PC-9 (cell line): ENCODE data around the gene SAMD14. TPM values are rescaled to one million over a fixed set of nuclear protein-coding genes. Genes with fewer than 3 reads are reported as not detected.

Experiments
- BruUV-seq: library from RNA; stranded (reverse); fragments of 400-500 nt; replicated peaks from 2 replicates; lab custom pipeline; 2021; lab: Mats Ljungman, UMichigan
- CTCF ChIA-PET: fragments of 300-600 bp; sonication (Branson Sonifier 250); formaldehyde crosslinking; loops from one replicate; lab custom pipeline; 2022; ENCODE audit warnings: antibody characterized with exemption; lab: Charles Lee
- POLR2A ChIA-PET: fragments of 300-600 bp; sonication (Branson Sonifier 250); formaldehyde crosslinking; loops from one replicate; lab custom pipeline; 2022; ENCODE audit warnings: antibody characterized with exemption; ENCODE audit not compliant: unreplicated experiment; lab: Charles Lee
- DNase-seq, 2 experiments: peaks; one replicate each; pipeline versions ENCODE4 v3.0.0 to v3.0.0-alpha.2; 2015 to 2022; ENCODE audit warnings: mixed read lengths in 1 of 2
- H2AFZ ChIP-seq: fragments of 200-600 bp; sonication (generic); 2 replicates; pipeline ENCODE4 v1.8.1; 2017; ENCODE audit warnings: antibody characterized with exemption
- H3F3A ChIP-seq: fragments of 200-600 bp; sonication (generic); 2 replicates; pipeline ENCODE4 v1.8.1; 2017; ENCODE audit warnings: antibody characterized with exemption, mild to moderate bottlenecking, low read depth; ENCODE audit not compliant: insufficient read depth
- H3K27ac ChIP-seq: fragments of 200-600 bp; sonication (generic); 2 replicates; pipeline ENCODE4 v1.6.1; 2016; ENCODE audit warnings: mixed run types
- H3K27me3 ChIP-seq: fragments of 200-600 bp; sonication (generic); 2 replicates; pipeline ENCODE4 v1.6.1; 2016; ENCODE audit warnings: low read depth, mixed run types; ENCODE audit not compliant: insufficient read depth
- H3K36me3 ChIP-seq: fragments of 200-600 bp; sonication (generic); 2 replicates; pipeline ENCODE4 v1.6.1; 2016; ENCODE audit warnings: low read depth, mixed run types
- H3K4me1 ChIP-seq: fragments of 200-600 bp; sonication (generic); replicated peaks from 2 replicates; pipeline ENCODE4 v1.6.1; 2016; ENCODE audit warnings: mixed run types; ENCODE audit not compliant: insufficient read depth
- H3K4me2 ChIP-seq: fragments of 200-600 bp; sonication (generic); 2 replicates; pipeline ENCODE4 v1.6.1; 2017; ENCODE audit warnings: mixed run types
- H3K4me3 ChIP-seq: fragments of 200-600 bp; sonication (generic); 2 replicates; pipeline ENCODE4 v1.6.1; 2016; ENCODE audit warnings: mixed run types
- H3K79me2 ChIP-seq: fragments of 200-600 bp; sonication (generic); 2 replicates; pipeline ENCODE4 v1.6.1; 2017; ENCODE audit warnings: low read depth, mixed run types
- H3K9me2 ChIP-seq: fragments of 200-600 bp; sonication (generic); 2 replicates; pipeline ENCODE4 v1.8.1; 2017; ENCODE audit warnings: mild to moderate bottlenecking; ENCODE audit not compliant: insufficient read depth
- H3K9me3 ChIP-seq: fragments of 200-600 bp; sonication (generic); 2 replicates; pipeline ENCODE4 v1.8.1; 2016; ENCODE audit warnings: low read depth; ENCODE audit not compliant: insufficient read depth
- H4K20me1 ChIP-seq: fragments of 200-600 bp; sonication (generic); 2 replicates; pipeline ENCODE4 v1.8.1; 2017; ENCODE audit not compliant: insufficient read depth
- CTCF ChIP-seq: fragments of 200-600 bp; sonication (generic); conservative IDR thresholded peaks from 2 replicates; pipeline ENCODE4 v1.6.1; 2017; ENCODE audit warnings: mixed run types, antibody characterized with exemption, mild to moderate bottlenecking, moderate library complexity
- EZH2 ChIP-seq: fragments of 200-600 bp; sonication (generic); IDR thresholded peaks from 2 replicates; pipeline ENCODE4 v1.8.0; 2017; ENCODE audit warnings: antibody characterized with exemption, low read depth
- intact Hi-C: fragments of 100-400 bp; cut with micrococcal nuclease; formaldehyde crosslinking; loops from one replicate; pipeline ENCODE4 v1.10.0; 2022; ENCODE audit not compliant: unreplicated experiment
- total RNA-seq: library from RNA; stranded (reverse); gene quantifications from 2 replicates; pipeline ENCODE4 v1.2.3, GENCODE V29; 2021

SAMD14 gene
- total RNA-seq, 1 experiment from 2014 or later, result 0.17 TPM

GRCh38 chr17:50087912-50088405 is 42.0 kb downstream of the SAMD14 start:
- POLR2A ChIA-PET, result interaction anchor here (0.7 kb wide), 3 partner anchors 22 to 39 kb away, joined by 3 to 4 read pairs (median 4); no protein-coding TSS in a partner anchor
- intact Hi-C loops, result loop anchor here (1.0 to 10.0 kb wide), 5 partner anchors 33 to 513 kb away; partner anchors contain the start of gene NXPH3
- peaks cover 43% of the 10 kb centered on the region for H3K36me3 ChIP-seq
- no peak overlapping the region for H3K4me3 ChIP-seq
- H2AFZ ChIP-seq, result no peak overlapping the region
- H3F3A ChIP-seq, result peaks cover 93% of the 10 kb centered on the region
- peaks cover 75% of the 10 kb centered on the region for H4K20me1 ChIP-seq
- H3K4me1 ChIP-seq, result 0 out of 2 replicates have a peak, but pooled peaks cover under 1% of the 10 kb centered on the region
- CTCF ChIA-PET, result interaction anchor here (0.6 to 1.0 kb wide), 3 partner anchors 12 to 77 kb away, joined by 3 to 7 read pairs (median 3); no protein-coding TSS in a partner anchor
- H3K9me3 ChIP-seq, result no peaks in the 10 kb centered on the region
- H3K27ac ChIP-seq, result no peak overlapping the region
- BruUV-seq, result no TSS peak
- H3K4me2 ChIP-seq, result no peak overlapping the region
- H3K79me2 ChIP-seq, result no peaks in the 10 kb centered on the region
- H3K27me3 ChIP-seq, result no peaks in the 10 kb centered on the region
- no peak for DNase-seq
- TF ChIP-seq CTCF (no peak), EZH2 (no peak)
- no peaks in the 10 kb centered on the region for H3K9me2 ChIP-seq

GRCh38 chr17:50087246-50087911 is 42.6 kb downstream of the SAMD14 start:
- peaks cover under 1% of the 10 kb centered on the region; the same call in 1 of the 2 replicates for H3K79me2 ChIP-seq
- H3K27ac ChIP-seq, result no peak overlapping the region
- ChIA-PET POLR2A (interaction anchor here (0.7 kb wide), 4 partner anchors 21 to 105 kb away, joined by 3 to 4 read pairs (median 4); no protein-coding TSS in a partner anchor), CTCF (interaction anchor here (0.9 to 1.0 kb wide), 2 partner anchors 12 to 25 kb away, joined by 3 read pairs; no protein-coding TSS in a partner anchor)
- no peak overlapping the region for H3K4me3 ChIP-seq
- no TSS peak for BruUV-seq
- DNase-seq, result peak; percentile 68 to 72
- H3K36me3 ChIP-seq, result peaks cover 49% of the 10 kb centered on the region
- H3K9me3 ChIP-seq, result no peaks in the 10 kb centered on the region
- peaks cover 80% of the 10 kb centered on the region for H4K20me1 ChIP-seq
- TF ChIP-seq CTCF, result peak; percentile 97
- TF ChIP-seq EZH2, result no peak
- no peaks in the 10 kb centered on the region for H3K4me1 ChIP-seq
- H3F3A ChIP-seq, result peaks cover 93% of the 10 kb centered on the region
- intact Hi-C loops, result loop anchor here (1.0 to 10.0 kb wide), 5 partner anchors 33 to 513 kb away; partner anchors contain the start of gene NXPH3
- H3K9me2 ChIP-seq, result no peaks in the 10 kb centered on the region
- no peaks in the 10 kb centered on the region for H3K27me3 ChIP-seq
- no peak overlapping the region for H3K4me2 ChIP-seq
- H2AFZ ChIP-seq, result no peak overlapping the region

- Histone ChIP-seq H4K20me1 (peaks cover 84% of the 10 kb centered on the region), H3K79me2 (peaks cover 28% of the 10 kb centered on the region; the same call in 1 of the 2 replicates), H3F3A (peaks cover 93% of the 10 kb centered on the region), H3K36me3 (peaks cover 77% of the 10 kb centered on the region), H3K27me3 (no peaks in the 10 kb centered on the region), H3K4me3 (no peak overlapping the region), H3K4me1 (no peaks in the 10 kb centered on the region), H3K27ac (peak overlapping the region; percentile 23), H3K4me2 (no peak overlapping the region), H3K9me3 (no peaks in the 10 kb centered on the region), H2AFZ (no peak overlapping the region), H3K9me2 (no peaks in the 10 kb centered on the region)
- no TSS peak for BruUV-seq
- intact Hi-C loops, result loop anchor here (10.0 kb wide), 1 partner anchor 507 kb away; the partner anchor contains the start of gene NXPH3
- ChIA-PET POLR2A (interaction anchor here (0.7 kb wide), 1 partner anchor 17 kb away, joined by 10 read pairs; no protein-coding TSS in a partner anchor), CTCF (no interaction called here)
- DNase-seq, result no peak
- TF ChIP-seq CTCF (no peak), EZH2 (no peak)
Measured at GRCh38 chr17:50081757-50082156, 48.2 kb downstream of the SAMD14 start.
